ENCODE measurements around the gene UBR3.
"Not testable (repeated sequence)": the region's sequence is repeated elsewhere in the genome, so short reads cannot be mapped to it uniquely, and the experiment has no call there.

- TF ChIP-seq CTCF (conservative IDR thresholded peaks at IDR 0.05 in 1 of 2, IDR thresholded peaks at IDR 0.05 in 1 of 2; ENCODE audit: extremely low read depth in 1 of 2, insufficient read depth in 1 of 2, low read depth in 1 of 2, low read length in 2 of 2); EZH2 (IDR thresholded peaks at IDR 0.05; ENCODE audit: borderline replicate concordance, low read length): not testable (repeated sequence)
Measured at GRCh38 chr2:169817369-169817768, 9.9 kb upstream of the UBR3 start.

Measured in mammary epithelial cell (primary cell).